ENCODE measurements around the gene HHIPL1.

Gene HHIPL1

GRCh38 chr14:99706107-99706900 is 61.4 kb downstream of the HHIPL1 start:
- Histone ChIP-seq H3K4me3 (ENCODE audit: low read length) (no peak overlapping the region), H3K36me3 (ENCODE audit: insufficient read depth, low read length) (no peaks in the 10 kb centered on the region)

GRCh38 chr14:99707420-99707819 is 62.5 kb downstream of the HHIPL1 start:
- H3K27me3 ChIP-seq (ENCODE audit: insufficient read depth, low read length), result no peaks in the 10 kb centered on the region
- no peak overlapping the region for H3K4me3 ChIP-seq (ENCODE audit: low read length)
- H3K9me3 ChIP-seq (ENCODE audit: low read length), result peaks cover 10% of the 10 kb centered on the region
- no peaks in the 10 kb centered on the region for H3K36me3 ChIP-seq (ENCODE audit: insufficient read depth, low read length)
- no peaks in the 10 kb centered on the region for H3K4me1 ChIP-seq (ENCODE audit: insufficient read depth, low read length)
- H2AFZ ChIP-seq (ENCODE audit: low read depth, low read length), result no peak overlapping the region

More at GRCh38 chr14:99706107-99706900, 61.4 kb downstream of the HHIPL1 start:
- Histone ChIP-seq H3K27me3 (ENCODE audit: insufficient read depth, low read length) (no peaks in the 10 kb centered on the region), H2AFZ (ENCODE audit: low read depth, low read length) (no peak overlapping the region), H3K4me1 (ENCODE audit: insufficient read depth, low read length) (no peaks in the 10 kb centered on the region), H3K9me3 (ENCODE audit: low read length) (peaks cover 12% of the 10 kb centered on the region)

- H2AFZ ChIP-seq (ENCODE audit: low read depth, low read length), result no peak overlapping the region
- no peaks in the 10 kb centered on the region for H3K36me3 ChIP-seq (ENCODE audit: insufficient read depth, low read length)
- H3K27me3 ChIP-seq (ENCODE audit: insufficient read depth, low read length), result no peaks in the 10 kb centered on the region
- H3K9me3 ChIP-seq (ENCODE audit: low read length), result peaks cover 8% of the 10 kb centered on the region
- H3K4me1 ChIP-seq (ENCODE audit: insufficient read depth, low read length), result no peaks in the 10 kb centered on the region
- no peak overlapping the region for H3K4me3 ChIP-seq (ENCODE audit: low read length)
These were observed 63.0 kb downstream of the HHIPL1 start for GRCh38 chr14:99707921-99708320.

GRCh38 chr14:99708449-99708848 is 63.5 kb downstream of the HHIPL1 start:
- Histone ChIP-seq H2AFZ (ENCODE audit: low read depth, low read length) (no peak overlapping the region), H3K4me3 (ENCODE audit: low read length) (no peak overlapping the region), H3K27me3 (ENCODE audit: insufficient read depth, low read length) (no peaks in the 10 kb centered on the region), H3K36me3 (ENCODE audit: insufficient read depth, low read length) (no peaks in the 10 kb centered on the region), H3K9me3 (ENCODE audit: low read length) (peaks cover 4% of the 10 kb centered on the region), H3K4me1 (ENCODE audit: insufficient read depth, low read length) (no peaks in the 10 kb centered on the region)

- Histone ChIP-seq H3K9me3 (ENCODE audit: low read length) (no peaks in the 10 kb centered on the region), H3K4me1 (ENCODE audit: insufficient read depth, low read length) (no peaks in the 10 kb centered on the region), H2AFZ (ENCODE audit: low read depth, low read length) (no peak overlapping the region), H3K4me3 (ENCODE audit: low read length) (no peak overlapping the region), H3K27me3 (ENCODE audit: insufficient read depth, low read length) (no peaks in the 10 kb centered on the region), H3K36me3 (ENCODE audit: insufficient read depth, low read length) (no peaks in the 10 kb centered on the region)
These were observed 69.0 kb downstream of the HHIPL1 start for GRCh38 chr14:99713972-99714371.

- H3K4me1 ChIP-seq (ENCODE audit: insufficient read depth, low read length), result no peaks in the 10 kb centered on the region
- H3K4me3 ChIP-seq (ENCODE audit: low read length), result no peak overlapping the region
- H3K36me3 ChIP-seq (ENCODE audit: insufficient read depth, low read length), result no peaks in the 10 kb centered on the region
- no peaks in the 10 kb centered on the region for H3K27me3 ChIP-seq (ENCODE audit: insufficient read depth, low read length)
- no peaks in the 10 kb centered on the region for H3K9me3 ChIP-seq (ENCODE audit: low read length)
- no peak overlapping the region for H2AFZ ChIP-seq (ENCODE audit: low read depth, low read length)
These were observed 70.5 kb downstream of the HHIPL1 start for GRCh38 chr14:99715266-99716000.

GRCh38 chr14:99716091-99716849 is 71.3 kb downstream of the HHIPL1 start:
- H3K4me1 ChIP-seq (ENCODE audit: insufficient read depth, low read length), result no peaks in the 10 kb centered on the region
- H3K27me3 ChIP-seq (ENCODE audit: insufficient read depth, low read length), result no peaks in the 10 kb centered on the region
- no peak overlapping the region for H2AFZ ChIP-seq (ENCODE audit: low read depth, low read length)
- H3K4me3 ChIP-seq (ENCODE audit: low read length), result no peak overlapping the region
- no peaks in the 10 kb centered on the region for H3K36me3 ChIP-seq (ENCODE audit: insufficient read depth, low read length)
- no peaks in the 10 kb centered on the region for H3K9me3 ChIP-seq (ENCODE audit: low read length)

GRCh38 chr14:99716850-99717681 is 72.1 kb downstream of the HHIPL1 start:
- H3K36me3 ChIP-seq (ENCODE audit: insufficient read depth, low read length), result no peaks in the 10 kb centered on the region
- no peak overlapping the region for H3K4me3 ChIP-seq (ENCODE audit: low read length)
- H3K4me1 ChIP-seq (ENCODE audit: insufficient read depth, low read length), result no peaks in the 10 kb centered on the region
- no peaks in the 10 kb centered on the region for H3K9me3 ChIP-seq (ENCODE audit: low read length)
- no peaks in the 10 kb centered on the region for H3K27me3 ChIP-seq (ENCODE audit: insufficient read depth, low read length)
- H2AFZ ChIP-seq (ENCODE audit: low read depth, low read length), result no peak overlapping the region

GRCh38 chr14:99717682-99718013 is 72.7 kb downstream of the HHIPL1 start:
- Histone ChIP-seq H3K27me3 (ENCODE audit: insufficient read depth, low read length) (no peaks in the 10 kb centered on the region), H2AFZ (ENCODE audit: low read depth, low read length) (no peak overlapping the region), H3K4me1 (ENCODE audit: insufficient read depth, low read length) (no peaks in the 10 kb centered on the region), H3K36me3 (ENCODE audit: insufficient read depth, low read length) (no peaks in the 10 kb centered on the region), H3K4me3 (ENCODE audit: low read length) (no peak overlapping the region), H3K9me3 (ENCODE audit: low read length) (no peaks in the 10 kb centered on the region)

- no peak overlapping the region for H3K4me3 ChIP-seq (ENCODE audit: low read length)
- no peaks in the 10 kb centered on the region for H3K27me3 ChIP-seq (ENCODE audit: insufficient read depth, low read length)
- H3K36me3 ChIP-seq (ENCODE audit: insufficient read depth, low read length), result no peaks in the 10 kb centered on the region
- H3K9me3 ChIP-seq (ENCODE audit: low read length), result no peaks in the 10 kb centered on the region
- H3K4me1 ChIP-seq (ENCODE audit: insufficient read depth, low read length), result no peaks in the 10 kb centered on the region
- no peak overlapping the region for H2AFZ ChIP-seq (ENCODE audit: low read depth, low read length)
These were observed 73.3 kb downstream of the HHIPL1 start for GRCh38 chr14:99718031-99718810.

- Histone ChIP-seq H3K27me3 (ENCODE audit: insufficient read depth, low read length) (no peaks in the 10 kb centered on the region), H3K9me3 (ENCODE audit: low read length) (no peaks in the 10 kb centered on the region), H2AFZ (ENCODE audit: low read depth, low read length) (no peak overlapping the region), H3K4me3 (ENCODE audit: low read length) (no peak overlapping the region), H3K36me3 (ENCODE audit: insufficient read depth, low read length) (no peaks in the 10 kb centered on the region), H3K4me1 (ENCODE audit: insufficient read depth, low read length) (no peaks in the 10 kb centered on the region)
These were observed 73.9 kb downstream of the HHIPL1 start for GRCh38 chr14:99718811-99719192.

All from neuron (in vitro differentiated cells).